Kasumi-1 (cell line): ENCODE data around the gene EFEMP1.

Experiments used
- DNase-seq, 2 experiments: peaks; one replicate each; lab custom pipeline; 2025; lab: John Stamatoyannopoulos, UW

EFEMP1 gene

DNA sequence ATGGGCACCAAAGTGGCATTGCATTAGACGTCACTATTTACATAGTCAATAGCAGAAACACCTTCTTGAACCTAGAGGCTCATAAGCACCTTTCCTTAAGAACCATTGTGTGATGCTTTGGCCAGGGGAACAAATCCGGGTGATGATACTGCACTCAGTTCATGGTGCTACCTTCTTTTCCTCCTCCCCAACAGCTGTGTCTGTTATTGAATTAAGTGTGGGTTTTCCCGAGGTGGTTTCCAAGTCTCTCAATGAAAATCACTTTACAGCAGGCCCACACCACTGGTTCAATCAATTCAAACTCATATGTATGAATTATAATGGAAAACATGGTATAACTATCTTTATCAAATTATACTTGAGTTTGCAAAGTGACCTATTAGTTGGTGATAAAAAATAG lies 9.3 kb upstream of the EFEMP1 start:
- no peak for DNase-seq

- DNase-seq = no peak
Measured at GRCh38 chr2:55931281-55931680, 7.7 kb upstream of the EFEMP1 start.

- DNase-seq = no peak
Measured at GRCh38 chr2:55929476-55929875, 5.9 kb upstream of the EFEMP1 start.

- DNase-seq = no peak
Measured at GRCh38 chr2:55926974-55927373, 3.4 kb upstream of the EFEMP1 start.

DNA sequence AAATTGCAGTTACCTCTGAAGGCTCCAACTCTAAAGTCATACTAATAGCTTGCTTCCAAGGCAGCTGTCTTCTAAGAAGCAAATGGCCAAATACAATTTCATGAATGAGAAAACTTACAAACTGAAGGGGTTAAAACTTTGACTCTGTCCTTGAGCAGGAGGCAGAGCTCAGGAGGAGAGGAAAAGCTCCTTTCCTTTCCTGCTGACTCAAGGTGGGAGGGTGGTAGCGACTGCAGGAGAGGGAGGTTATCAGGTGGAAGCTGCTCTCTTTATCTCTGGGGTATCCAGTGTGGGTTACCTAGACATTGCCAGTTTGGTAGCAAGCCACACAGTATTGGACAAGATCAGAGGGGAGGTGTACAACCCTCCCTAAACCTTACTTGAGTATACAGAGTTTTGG lies 2.7 kb upstream of the EFEMP1 start:
- no peak for DNase-seq

- no peak for DNase-seq
Measured at GRCh38 chr2:55923982-55924321, 370 bp upstream of the EFEMP1 start.

- no peak for DNase-seq
Measured at GRCh38 chr2:55922291-55922907, 1.2 kb downstream of the EFEMP1 start.

DNA sequence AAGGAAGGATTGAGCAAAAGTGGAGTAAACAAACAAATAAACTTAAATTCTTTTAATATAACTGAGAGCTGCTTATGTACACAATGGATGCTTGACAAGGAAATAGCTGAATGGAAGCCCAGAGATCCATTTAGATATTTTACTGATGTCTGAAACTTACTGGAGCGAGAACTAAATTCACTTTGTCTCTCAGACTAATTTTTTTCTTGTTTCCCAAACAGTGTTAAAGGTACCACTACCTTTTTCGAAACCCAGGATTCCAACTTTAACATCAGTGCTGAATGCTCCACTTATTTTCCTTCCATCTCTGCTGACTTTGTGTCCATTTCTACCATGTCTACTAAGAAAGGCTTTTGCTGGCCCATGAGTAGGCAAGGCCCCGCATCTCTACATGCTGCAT lies 4.0 kb downstream of the EFEMP1 start:
- DNase-seq = no peak

GRCh38 chr2:55918856-55919255 lies 4.7 kb downstream of the EFEMP1 start:
- no peak for DNase-seq

- no peak for DNase-seq
Measured at GRCh38 chr2:55917713-55918390, 5.7 kb downstream of the EFEMP1 start.

DNA sequence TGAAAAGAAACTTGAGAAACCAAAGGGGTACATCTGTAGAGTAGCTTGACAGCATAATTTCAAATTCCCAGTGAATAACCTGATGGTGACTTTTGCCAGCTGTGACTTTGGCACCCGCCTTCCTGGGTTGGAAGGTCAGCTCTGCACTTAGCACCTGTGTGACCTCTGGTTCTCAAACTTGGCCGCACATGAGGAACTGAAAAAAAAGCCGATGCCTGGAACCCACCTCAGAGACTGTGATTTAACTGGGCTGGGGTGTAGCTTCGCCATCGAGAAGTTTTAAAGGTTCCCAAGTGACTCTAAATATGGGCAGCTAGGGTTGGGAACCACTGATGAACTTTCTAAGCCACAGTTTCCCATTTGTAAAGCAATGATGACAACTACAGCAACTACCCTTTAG lies 6.5 kb downstream of the EFEMP1 start:
- DNase-seq = no peak

DNA sequence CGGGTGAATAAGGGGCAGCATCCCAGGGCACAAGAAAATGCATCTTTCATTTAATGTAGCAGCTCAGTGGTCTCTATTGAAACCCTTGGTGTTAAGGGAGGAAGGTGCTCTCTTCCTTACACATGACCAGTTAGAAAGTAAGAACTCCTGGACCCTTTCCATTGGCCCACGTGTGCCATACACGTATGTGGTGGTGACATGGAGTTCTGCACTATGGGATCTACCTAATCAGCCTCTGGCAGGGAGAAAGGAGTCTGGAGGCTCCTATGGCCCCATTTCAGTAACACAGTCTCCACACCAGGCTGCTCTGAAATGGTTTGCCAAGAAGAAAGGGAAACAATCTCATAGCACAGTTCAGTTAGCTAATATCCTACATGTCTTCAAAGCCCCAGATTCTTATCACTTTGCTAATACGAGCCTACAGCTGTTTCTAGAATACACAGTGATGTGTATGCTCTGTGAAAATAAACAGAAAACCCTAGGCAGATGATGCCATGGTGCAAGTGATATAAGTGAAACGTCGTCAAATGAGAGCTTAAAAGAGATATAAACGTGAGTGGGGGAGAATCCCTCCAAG lies 7.0 kb downstream of the EFEMP1 start:
- no peak for DNase-seq

- no peak for DNase-seq
Measured at GRCh38 chr2:55914786-55915185, 8.8 kb downstream of the EFEMP1 start.

GRCh38 chr2:55912926-55913325 lies 10.7 kb downstream of the EFEMP1 start:
- no peak for DNase-seq

DNA sequence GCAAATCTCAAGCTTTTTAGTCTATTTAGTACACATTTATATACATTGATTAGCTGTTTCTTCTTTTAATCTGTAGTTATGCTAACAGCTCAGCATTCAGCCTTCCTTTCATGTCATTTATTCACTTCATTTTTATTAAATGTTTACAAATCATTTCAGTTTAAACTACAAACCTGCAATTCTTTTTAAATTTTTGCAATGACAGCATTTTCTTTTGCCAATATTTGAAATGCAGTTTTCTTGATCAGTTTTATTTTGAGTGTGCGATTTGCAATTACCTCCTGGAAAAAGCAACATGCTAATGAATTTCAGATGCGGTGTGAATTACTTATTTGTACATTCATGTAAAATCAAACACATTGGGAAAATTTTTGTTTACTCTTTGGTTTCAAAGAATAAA lies 13.5 kb downstream of the EFEMP1 start:
- no peak for DNase-seq

DNA sequence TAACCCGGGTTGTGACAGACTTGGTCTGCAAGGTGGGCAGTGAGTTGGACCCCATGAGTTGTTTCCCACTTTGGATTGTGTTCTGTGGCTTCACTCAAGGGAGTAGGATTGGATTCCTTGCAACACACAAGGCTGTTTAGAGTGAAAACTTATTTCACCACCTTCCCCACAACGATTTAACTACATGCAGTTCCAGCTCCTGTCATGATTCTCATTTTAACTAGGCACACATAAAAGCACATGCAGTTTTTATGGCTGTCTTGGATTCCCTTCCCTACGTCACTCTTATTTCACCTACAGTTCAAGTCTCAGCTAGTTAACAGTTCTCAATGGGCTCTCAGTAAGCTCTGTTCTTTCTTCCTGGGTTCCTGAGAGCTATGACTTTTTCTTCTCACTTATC lies 15.9 kb downstream of the EFEMP1 start:
- DNase-seq = no peak

DNA sequence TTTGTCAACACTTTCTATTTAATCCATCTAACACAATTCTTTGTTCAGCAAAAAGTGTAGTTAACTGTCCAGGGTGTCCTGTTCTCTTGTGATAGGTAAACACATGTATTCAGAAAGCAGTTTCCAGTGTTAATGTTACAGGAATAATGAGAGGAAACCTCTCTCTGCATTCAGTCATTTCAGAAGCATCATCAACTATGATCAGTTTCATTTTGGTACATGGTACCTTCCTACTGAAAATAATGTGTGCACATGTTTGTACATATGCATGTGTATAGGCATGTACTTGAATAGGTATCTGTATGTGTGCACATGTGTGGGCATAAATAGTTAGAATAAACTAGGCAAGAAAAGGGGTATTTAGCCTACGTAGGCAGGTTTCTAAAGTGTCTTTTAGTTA lies 16.6 kb downstream of the EFEMP1 start:
- no peak for DNase-seq

DNA sequence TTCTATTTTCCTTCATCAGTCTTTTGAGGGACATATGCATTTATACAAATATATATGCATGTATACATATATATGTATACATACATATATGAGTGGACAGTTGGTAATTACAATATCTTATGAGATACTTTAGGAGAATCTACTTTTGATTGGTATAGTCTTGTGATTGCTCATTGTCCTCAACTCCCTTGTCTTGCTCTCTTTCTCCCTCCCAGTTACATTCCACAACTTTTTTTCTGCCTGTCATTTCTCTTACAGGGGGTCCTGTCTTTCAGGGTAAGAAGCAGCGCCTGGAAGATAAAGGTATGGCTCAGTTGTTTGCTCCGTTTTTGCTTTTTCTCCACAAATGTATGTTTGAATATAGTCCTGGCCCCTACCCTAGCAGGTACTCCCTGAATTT lies 19.9 kb downstream of the EFEMP1 start:
- no peak for DNase-seq

- DNase-seq = no peak
Measured at GRCh38 chr2:55902971-55903370, 20.6 kb downstream of the EFEMP1 start.

- DNase-seq = no peak
Measured at GRCh38 chr2:55902429-55902828, 21.2 kb downstream of the EFEMP1 start.

DNA sequence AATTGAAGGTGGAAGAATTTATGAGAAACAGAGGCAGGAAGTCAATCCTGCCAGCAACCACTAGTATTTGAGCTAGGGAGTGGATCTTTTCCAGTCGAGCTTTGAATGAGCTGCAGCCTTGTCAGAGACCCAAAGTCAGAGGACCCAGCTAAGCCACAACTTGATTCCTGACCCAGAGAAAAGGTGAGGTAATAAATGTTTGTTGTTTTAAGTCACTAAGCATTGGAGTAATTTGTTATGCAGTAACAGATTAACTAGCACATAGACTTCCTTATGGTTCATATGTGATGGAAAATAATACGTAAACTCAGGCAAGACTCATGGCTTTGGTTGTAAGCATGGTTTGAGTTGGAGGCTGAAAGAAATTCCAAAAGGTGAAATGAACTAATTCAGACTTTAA lies 21.6 kb downstream of the EFEMP1 start:
- DNase-seq = no peak

- DNase-seq = no peak
Measured at GRCh38 chr2:55901322-55901721, 22.3 kb downstream of the EFEMP1 start.

- DNase-seq = no peak
Measured at GRCh38 chr2:55899881-55900280, 23.7 kb downstream of the EFEMP1 start.
